H1 (cell line): ENCODE data around the gene RUFY1. TPM values are rescaled to one million over a fixed set of nuclear protein-coding genes. Genes with fewer than 3 reads are reported as not detected.

ENCODE experiments used
- CTCF ChIA-PET: fragments of 300-600 bp; sonication (Branson Sonifier 250); formaldehyde crosslinking; loops from one replicate; lab custom pipeline; 2021; ENCODE audit not compliant: partially characterized antibody; lab: Charles Lee
- POLR2A ChIA-PET: fragments of 300-600 bp; sonication (Branson Sonifier 250); formaldehyde crosslinking; loops from one replicate; lab custom pipeline; 2021; ENCODE audit warnings: inconsistent platforms; ENCODE audit not compliant: partially characterized antibody; lab: Charles Lee
- DNase-seq, 2 experiments: peaks; one replicate each; pipeline versions ENCODE4 v3.0.0 to v3.0.0-alpha.2; 2010 to 2022; ENCODE audit warnings: low spot score in 2 of 2, low read depth in 1 of 2, mixed read lengths in 1 of 2
- FAIRE-seq: peaks from 2 replicates; lab custom pipeline; 2011; peaks lifted over from hg19 to GRCh38; lab: Jason Lieb, UNC
- H2AFZ ChIP-seq: 2 replicates; pipeline ENCODE4 v1.8.1; 2012; ENCODE audit warnings: low read length, inconsistent platforms
- H2AK5ac ChIP-seq: 2 replicates; pipeline ENCODE4 v1.6.1; 2013; ENCODE audit warnings: low read depth, low read length
- H2BK120ac ChIP-seq: replicated peaks from 2 replicates; pipeline ENCODE3; 2013; ENCODE audit warnings: low read depth, low read length, inconsistent platforms
- H2BK12ac ChIP-seq: 2 replicates; pipeline ENCODE4 v1.6.1; 2013; ENCODE audit warnings: low read depth, low read length
- H2BK15ac ChIP-seq: 2 replicates; pipeline ENCODE4 v1.6.1; 2013; ENCODE audit warnings: low read length
- H2BK20ac ChIP-seq: 2 replicates; pipeline ENCODE4 v1.6.1; 2013; ENCODE audit warnings: low read length
- H2BK5ac ChIP-seq: 2 replicates; pipeline ENCODE4 v1.6.1; 2013; ENCODE audit warnings: low read depth, low read length
- H3K14ac ChIP-seq: 2 replicates; pipeline ENCODE4 v1.6.1; 2013; ENCODE audit warnings: inconsistent platforms; ENCODE audit not compliant: insufficient read length
- H3K18ac ChIP-seq: 2 replicates; pipeline ENCODE4 v1.6.1; 2013; ENCODE audit warnings: low read length; ENCODE audit errors: extremely low read depth
- H3K23ac ChIP-seq: 2 replicates; pipeline ENCODE4 v1.6.1; 2013; ENCODE audit warnings: inconsistent platforms; ENCODE audit not compliant: insufficient read length
- H3K23me2 ChIP-seq: 2 replicates; pipeline ENCODE4 v1.6.1; 2013; ENCODE audit warnings: low read depth, low read length
- H3K27ac ChIP-seq: 2 replicates; pipeline ENCODE4 v1.6.1; 2011; ENCODE audit warnings: low read depth, low read length, inconsistent platforms
- H3K27me3 ChIP-seq, 4 experiments: replicated peaks in 1 of 4; 1 replicate in 1 of 4; 2 replicates in 3 of 4; pipeline versions ENCODE4 v1.6.1 to v1.8.1; 2011 to 2013; ENCODE audit warnings: low read length in 3 of 4, mild to moderate bottlenecking in 3 of 4, inconsistent platforms in 2 of 4, mixed read lengths in 2 of 4, moderate library complexity in 1 of 4; ENCODE audit not compliant: control insufficient read depth in 3 of 4, insufficient read depth in 3 of 4; ENCODE audit errors: extremely low read depth in 1 of 4
- H3K36me3 ChIP-seq, 4 experiments: 2 replicates each; pipeline versions ENCODE4 v1.6.1 to v1.8.1; 2011 to 2013; ENCODE audit warnings: mild to moderate bottlenecking in 4 of 4, low read length in 3 of 4, moderate library complexity in 2 of 4, control low read depth in 1 of 4, inconsistent platforms in 1 of 4; ENCODE audit not compliant: insufficient read depth in 4 of 4, control insufficient read depth in 2 of 4
- H3K4ac ChIP-seq: replicated peaks from 2 replicates; pipeline ENCODE3; 2013; ENCODE audit warnings: low read length, low read depth, mixed read lengths, inconsistent platforms; ENCODE audit not compliant: insufficient read length
- H3K4me1 ChIP-seq, 4 experiments: replicated peaks in 1 of 4; 1 replicate in 1 of 4; 2 replicates in 3 of 4; pipeline versions ENCODE4 v1.6.1 to v1.8.1; 2011 to 2013; ENCODE audit warnings: low read length in 3 of 4, inconsistent platforms in 2 of 4, mixed read lengths in 1 of 4; ENCODE audit not compliant: insufficient read depth in 4 of 4, control insufficient read depth in 3 of 4
- H3K4me2 ChIP-seq, 2 experiments: 2 replicates each; pipeline versions ENCODE4 v1.6.1 to v1.8.1; 2011 to 2013; ENCODE audit warnings: low read depth in 2 of 2, low read length in 2 of 2, control low read depth in 1 of 2, inconsistent platforms in 1 of 2, mild to moderate bottlenecking in 1 of 2; ENCODE audit not compliant: insufficient read depth in 1 of 2
- H3K4me3 ChIP-seq, 4 experiments: fragments of 200-600, 300-600 bp in 1 of 4; sonication (generic), shearing (Covaris generic), sonication (Bioruptor Twin) in 1 of 4; 2 replicates each; pipeline versions ENCODE4 v1.5.1 to v1.8.1; 2011 to 2016; ENCODE audit warnings: low read length in 4 of 4, low read depth in 3 of 4, control low read depth in 2 of 4, inconsistent platforms in 2 of 4, mild to moderate bottlenecking in 2 of 4, mixed read lengths in 1 of 4, moderate library complexity in 1 of 4; ENCODE audit not compliant: insufficient read depth in 2 of 4; ENCODE audit errors: extremely low read depth in 1 of 4
- H3K56ac ChIP-seq: replicated peaks from 2 replicates; pipeline ENCODE3; 2013; ENCODE audit warnings: low read depth, mild to moderate bottlenecking, mixed read lengths, low read length, inconsistent platforms; ENCODE audit not compliant: insufficient read length
- H3K79me1 ChIP-seq: 2 replicates; pipeline ENCODE4 v1.6.1; 2013; ENCODE audit warnings: low read depth, low read length, control low read depth
- H3K79me2 ChIP-seq, 2 experiments: 2 replicates each; pipeline versions ENCODE4 v1.6.1 to v1.8.1; 2012 to 2013; ENCODE audit warnings: low read length in 2 of 2, mild to moderate bottlenecking in 2 of 2, inconsistent platforms in 1 of 2; ENCODE audit not compliant: insufficient read depth in 2 of 2, control insufficient read depth in 1 of 2
- H3K9ac ChIP-seq, 4 experiments: replicated peaks in 1 of 4; 1 replicate in 1 of 4; 2 replicates in 3 of 4; pipeline versions ENCODE4 v1.6.1 to v1.8.1; 2011 to 2013; ENCODE audit warnings: low read depth in 3 of 4, low read length in 3 of 4, control low read depth in 2 of 4, mild to moderate bottlenecking in 2 of 4, moderate library complexity in 2 of 4, inconsistent platforms in 1 of 4; ENCODE audit errors: extremely low read depth in 1 of 4
- H3K9me3 ChIP-seq, 2 experiments: 2 replicates each; pipeline versions ENCODE4 v1.6.1 to v1.8.1; 2012 to 2013; ENCODE audit warnings: mild to moderate bottlenecking in 2 of 2, moderate library complexity in 2 of 2, control low read depth in 1 of 2, inconsistent platforms in 1 of 2, low read depth in 1 of 2, low read length in 1 of 2, mixed read lengths in 1 of 2; ENCODE audit not compliant: insufficient read depth in 2 of 2
- H4K20me1 ChIP-seq, 2 experiments: replicated peaks in 1 of 2; 2 replicates each; pipeline versions ENCODE3 to v1.8.1; 2011 to 2013; ENCODE audit warnings: inconsistent platforms in 2 of 2, low read length in 2 of 2, mild to moderate bottlenecking in 1 of 2; ENCODE audit not compliant: insufficient read depth in 2 of 2, control insufficient read depth in 1 of 2
- H4K5ac ChIP-seq: 2 replicates; pipeline ENCODE4 v1.6.1; 2013; ENCODE audit warnings: low read length, low read depth, mixed read lengths, inconsistent platforms; ENCODE audit not compliant: insufficient read length
- H4K8ac ChIP-seq: 2 replicates; pipeline ENCODE4 v1.8.0; 2013; ENCODE audit warnings: mild to moderate bottlenecking, moderate library complexity, low read length, inconsistent platforms; ENCODE audit not compliant: insufficient read depth; ENCODE audit errors: extremely low read depth
- H4K91ac ChIP-seq: replicated peaks from 2 replicates; pipeline ENCODE3; 2013; ENCODE audit warnings: low read length, mixed read lengths, inconsistent platforms; ENCODE audit not compliant: insufficient read length
- BCL11A ChIP-seq, 2 experiments: IDR thresholded peaks; one replicate each; pipeline ENCODE4 v1.6.1; 2011; ENCODE audit warnings: low read depth in 2 of 2, low read length in 2 of 2, mild to moderate bottlenecking in 2 of 2
- CHD1 ChIP-seq: IDR thresholded peaks from 2 replicates; pipeline ENCODE4 v1.6.1; 2012; ENCODE audit warnings: low read depth, low read length, improper control_type of control experiment
- EZH2 ChIP-seq: fragments of 200-600 bp; sonication (generic); IDR thresholded peaks from 2 replicates; pipeline ENCODE4 v1.7.1; 2012; ENCODE audit warnings: low read depth, mild to moderate bottlenecking, moderate library complexity, low read length, inconsistent platforms; ENCODE audit not compliant: severe bottlenecking
- JUND ChIP-seq: IDR thresholded peaks from 2 replicates; pipeline ENCODE4 v1.6.1; 2011; ENCODE audit warnings: mild to moderate bottlenecking, improper control_type of control experiment, low read length
- NANOG ChIP-seq: IDR thresholded peaks from 2 replicates; pipeline ENCODE4 v1.6.1; 2011; ENCODE audit warnings: low read length, low read depth, mild to moderate bottlenecking, inconsistent platforms; ENCODE audit not compliant: insufficient read depth, poor library complexity, severe bottlenecking
- NRF1 ChIP-seq: IDR thresholded peaks from 2 replicates; pipeline ENCODE4 v1.6.1; 2011; ENCODE audit warnings: mild to moderate bottlenecking, low read depth, low read length, improper control_type of control experiment
- RFX5 ChIP-seq: IDR thresholded peaks from 2 replicates; pipeline ENCODE4 v1.6.1; 2011; ENCODE audit warnings: low read depth, low read length, improper control_type of control experiment, borderline replicate concordance
- SP2 ChIP-seq: IDR thresholded peaks from 2 replicates; pipeline ENCODE4 v1.6.1; 2012; ENCODE audit warnings: mild to moderate bottlenecking, low read length, inconsistent platforms
- TCF12 ChIP-seq: IDR thresholded peaks from 2 replicates; pipeline ENCODE4 v1.6.1; 2011; ENCODE audit warnings: low read depth, mild to moderate bottlenecking, low read length
- WGBS, 2 experiments: shearing (Covaris generic) in 1 of 2; methylation state at CpG; one replicate each; pipeline versions ENCODE4 v1.1.6 to v1.1.7; 2013 to 2015; ENCODE audit warnings: low lambda C conversion rate in 2 of 2, mixed read lengths in 2 of 2, inconsistent platforms in 1 of 2, low coverage in 1 of 2, missing lambda C conversion rate in 1 of 2; ENCODE audit not compliant: insufficient replicate concordance in 2 of 2, insufficient coverage in 1 of 2, insufficient read length in 1 of 2; ENCODE audit errors: extremely low coverage in 1 of 2, missing lambda C conversion rate in 1 of 2; 5-methylcytosine and 5-hydroxymethylcytosine counted together
- polyA plus RNA-seq, 7 experiments: library from polyadenylated mRNA; depleted of rRNA in 3 of 7; stranded (reverse) in 5 of 7; unstranded in 2 of 7; fragments of >200 nt in 5 of 7; fragments of 200-250 nt in 2 of 7; gene quantifications; 1 replicate in 5 of 7; 2 replicates in 1 of 7; 4 replicates in 1 of 7; pipeline versions ENCODE4 v1.2.1 to v1.2.3, GENCODE V29; 2011 to 2013; ENCODE audit warnings: missing spikeins in 2 of 7, mixed read lengths in 2 of 7
- total RNA-seq: library from RNA; stranded (reverse); fragmentation: NEBNext Ultra II Directional; extraction: Animal tissue kit (Norgen Biotek cat#: 25700); gene quantifications from 2 replicates; pipeline ENCODE4 v1.2.1, GENCODE V29; 2021
- TF ChIP-seq, protein P1 (sequence below): IDR thresholded peaks from 2 replicates; pipeline ENCODE4 v1.6.1; 2012; ENCODE audit warnings: inconsistent platforms

The RUFY1 gene
- total and polyA plus RNA-seq, 2 of the 8 experiments (the other 6 are each of a cell fraction or from before 2014, with no cell fraction given): 22.4 to 29.5 TPM

DNA sequence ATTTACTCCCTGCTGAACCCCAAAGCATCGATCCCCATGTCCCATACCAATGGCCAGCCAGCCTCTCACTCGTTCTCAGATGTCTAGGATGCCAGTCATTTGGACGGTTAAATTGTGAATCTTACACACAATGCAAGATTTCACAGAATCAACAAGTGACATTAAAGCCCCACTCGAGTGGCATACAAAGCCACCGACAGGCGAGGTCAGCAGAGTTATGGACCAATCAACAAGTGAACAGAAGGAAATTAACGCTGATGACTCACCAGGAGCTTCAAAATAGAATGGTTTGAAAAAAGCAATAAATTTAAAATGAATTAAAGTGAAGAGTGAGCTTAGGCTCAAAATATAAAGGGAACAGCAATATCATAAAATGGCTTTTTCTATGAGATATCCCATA is 8.2 kb upstream of the RUFY1 start:
- H4K8ac ChIP-seq: no peak overlapping the region
- no peaks in the 10 kb centered on the region for H3K9me3 ChIP-seq
- no peak overlapping the region for H3K4me2 ChIP-seq
- H3K4me3 ChIP-seq: no peak overlapping the region
- H2BK12ac ChIP-seq: no peak overlapping the region
- no peak overlapping the region for H4K5ac ChIP-seq
- 93% methylated on average over 7 of the region's 7 CpGs; no CpG with 5 or more reads in 1 of the 2 experiments for WGBS, 2 experiments
- no peak overlapping the region for H2BK120ac ChIP-seq
- no peaks in the 10 kb centered on the region for H4K20me1 ChIP-seq
- no peak overlapping the region for H3K56ac ChIP-seq
- H3K23ac ChIP-seq: no peak overlapping the region
- H3K23me2 ChIP-seq: no peaks in the 10 kb centered on the region; the same call in 1 of the 2 replicates
- H2AK5ac ChIP-seq: no peak overlapping the region
- H2BK15ac ChIP-seq: no peak overlapping the region
- H3K9ac ChIP-seq: no peak overlapping the region
- no peaks in the 10 kb centered on the region for H3K4me1 ChIP-seq
- H3K36me3 ChIP-seq: no peaks in the 10 kb centered on the region
- H2BK5ac ChIP-seq: no peak overlapping the region
- ChIA-PET POLR2A (interaction anchor here (1.4 to 2.0 kb wide), 3 partner anchors 8 to 82 kb away, joined by 4 to 5 read pairs (median 5); partner anchors contain the start of genes HNRNPH1 and RUFY1), CTCF (interaction anchor here (1.0 to 1.3 kb wide), 2 partner anchors 10 to 400 kb away, joined by 3 to 4 read pairs; no protein-coding TSS in a partner anchor)
- no peak overlapping the region for H3K14ac ChIP-seq
- no peak overlapping the region for H3K4ac ChIP-seq
- FAIRE-seq (no peak), DNase-seq (no peak)
- H4K91ac ChIP-seq: no peak overlapping the region
- H3K79me2 ChIP-seq: no peaks in the 10 kb centered on the region
- no peaks in the 10 kb centered on the region for H3K79me1 ChIP-seq
- no peak overlapping the region for H2AFZ ChIP-seq
- H3K18ac ChIP-seq: no peak overlapping the region
- H3K27ac ChIP-seq: no peak overlapping the region
- no peak overlapping the region for H2BK20ac ChIP-seq
- no peaks in the 10 kb centered on the region for H3K27me3 ChIP-seq
- TF ChIP-seq RFX5 (no peak), CHD1 (no peak), JUND (no peak), NANOG (no peak), TCF12 (no peak), BCL11A (IDR thresholded peaks at IDR 0.05; ENCODE audit: low read depth in 2 of 2, low read length in 2 of 2) (no peak), SP2 (no peak), NRF1 (no peak), EZH2 (no peak)
- TF ChIP-seq, protein P1, sequence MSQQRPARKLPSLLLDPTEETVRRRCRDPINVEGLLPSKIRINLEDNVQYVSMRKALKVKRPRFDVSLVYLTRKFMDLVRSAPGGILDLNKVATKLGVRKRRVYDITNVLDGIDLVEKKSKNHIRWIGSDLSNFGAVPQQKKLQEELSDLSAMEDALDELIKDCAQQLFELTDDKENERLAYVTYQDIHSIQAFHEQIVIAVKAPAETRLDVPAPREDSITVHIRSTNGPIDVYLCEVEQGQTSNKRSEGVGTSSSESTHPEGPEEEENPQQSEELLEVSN: no peak
